Fibroblast of the aortic adventitia (primary cell): Measurements from ENCODE around the gene MDM4. TPM values are rescaled to one million over a fixed set of nuclear protein-coding genes. Genes with fewer than 3 reads are reported as not detected.
"Not testable (repeated sequence)": the region's sequence is repeated elsewhere in the genome, so short reads cannot be mapped to it uniquely, and the experiment has no call there.

Source experiments
- DNase-seq: peaks from one replicate; pipeline ENCODE4 v3.0.0-alpha.2; 2010; ENCODE audit warnings: low read depth
- H3K4me3 ChIP-seq: 2 replicates; pipeline ENCODE4 v1.5.1; 2011; ENCODE audit warnings: low read depth, mild to moderate bottlenecking, control low read depth, low read length, moderate library complexity
- total RNA-seq: library from RNA; depleted of rRNA; stranded (reverse); fragments of >200 nt; gene quantifications from 2 replicates; pipeline ENCODE4 v1.2.3, GENCODE V29; 2012; ENCODE audit warnings: low replicate concordance
- TF ChIP-seq, protein P1 (sequence below): IDR thresholded peaks from 2 replicates; pipeline ENCODE4 v1.5.1; 2011; ENCODE audit warnings: mild to moderate bottlenecking, low read length, control low read depth, inconsistent platforms; ENCODE audit not compliant: insufficient read depth

The MDM4 gene
- total RNA-seq, 1 donor = 55.1 TPM

GRCh38 chr1:204478921-204479320 is 37.3 kb upstream of the MDM4 start:
- TF ChIP-seq, protein P1, sequence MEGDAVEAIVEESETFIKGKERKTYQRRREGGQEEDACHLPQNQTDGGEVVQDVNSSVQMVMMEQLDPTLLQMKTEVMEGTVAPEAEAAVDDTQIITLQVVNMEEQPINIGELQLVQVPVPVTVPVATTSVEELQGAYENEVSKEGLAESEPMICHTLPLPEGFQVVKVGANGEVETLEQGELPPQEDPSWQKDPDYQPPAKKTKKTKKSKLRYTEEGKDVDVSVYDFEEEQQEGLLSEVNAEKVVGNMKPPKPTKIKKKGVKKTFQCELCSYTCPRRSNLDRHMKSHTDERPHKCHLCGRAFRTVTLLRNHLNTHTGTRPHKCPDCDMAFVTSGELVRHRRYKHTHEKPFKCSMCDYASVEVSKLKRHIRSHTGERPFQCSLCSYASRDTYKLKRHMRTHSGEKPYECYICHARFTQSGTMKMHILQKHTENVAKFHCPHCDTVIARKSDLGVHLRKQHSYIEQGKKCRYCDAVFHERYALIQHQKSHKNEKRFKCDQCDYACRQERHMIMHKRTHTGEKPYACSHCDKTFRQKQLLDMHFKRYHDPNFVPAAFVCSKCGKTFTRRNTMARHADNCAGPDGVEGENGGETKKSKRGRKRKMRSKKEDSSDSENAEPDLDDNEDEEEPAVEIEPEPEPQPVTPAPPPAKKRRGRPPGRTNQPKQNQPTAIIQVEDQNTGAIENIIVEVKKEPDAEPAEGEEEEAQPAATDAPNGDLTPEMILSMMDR = no peak
- H3K4me3 ChIP-seq = no peak overlapping the region
- DNase-seq = no peak

DNA sequence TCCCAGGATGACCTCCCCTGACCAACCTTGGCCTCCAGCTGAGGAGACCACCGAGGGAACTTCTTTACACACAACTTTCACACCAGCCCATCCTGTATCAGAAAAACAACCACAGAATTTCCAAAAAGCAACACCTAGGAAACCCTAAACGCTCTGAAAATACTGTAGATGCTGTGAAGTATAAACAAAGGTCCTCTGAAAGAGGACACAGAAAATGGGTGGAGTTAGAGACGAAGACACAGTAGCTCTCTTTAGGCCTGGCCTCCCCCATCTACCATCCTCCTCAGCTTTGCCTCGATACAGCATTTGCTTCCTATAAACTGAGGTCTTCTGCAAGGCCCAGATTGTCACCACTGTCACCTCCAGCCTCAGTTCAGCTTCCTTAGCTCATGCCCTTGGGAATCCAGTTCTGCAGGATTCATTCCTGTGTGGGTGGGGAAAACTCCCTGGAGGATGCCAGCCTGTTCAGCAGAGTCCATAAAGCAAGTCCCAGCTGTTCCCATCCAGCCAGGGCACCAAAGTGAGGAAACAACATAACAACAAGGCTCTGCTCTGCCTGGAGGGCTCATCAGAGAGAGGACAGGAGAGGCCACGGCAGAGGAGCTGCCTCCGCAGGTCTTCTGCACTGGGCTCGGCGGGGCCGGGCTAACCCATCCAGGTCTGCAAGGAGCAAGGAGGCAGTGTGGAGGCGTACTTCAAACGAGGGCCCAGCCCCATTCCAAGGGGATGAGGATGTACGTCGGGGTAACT is 36.6 kb upstream of the MDM4 start:
- no peak overlapping the region for H3K4me3 ChIP-seq
- TF ChIP-seq, protein P1 = no peak
- DNase-seq = no peak

DNA sequence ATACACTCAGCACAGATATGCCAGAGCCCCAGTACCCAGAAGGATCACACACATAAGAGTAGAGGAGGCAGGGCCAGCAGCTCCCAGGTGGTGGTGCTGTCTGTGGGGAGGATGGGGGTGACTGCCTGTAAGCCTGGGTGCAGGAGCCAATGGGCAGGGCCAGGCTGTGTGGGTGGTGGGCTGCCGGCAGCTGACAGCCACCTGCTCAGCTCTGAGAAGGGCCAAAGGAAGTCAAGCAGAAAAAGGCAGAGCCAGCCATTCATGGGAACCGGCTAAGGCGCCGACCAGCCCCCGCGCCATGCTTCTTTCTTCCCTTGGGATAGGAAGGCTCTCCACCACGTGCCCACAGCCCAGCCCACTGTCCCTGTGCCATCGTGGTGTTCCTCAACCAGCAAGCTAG is 35.7 kb upstream of the MDM4 start:
- DNase-seq = no peak
- TF ChIP-seq, protein P1 = no peak
- H3K4me3 ChIP-seq = no peak overlapping the region

DNA sequence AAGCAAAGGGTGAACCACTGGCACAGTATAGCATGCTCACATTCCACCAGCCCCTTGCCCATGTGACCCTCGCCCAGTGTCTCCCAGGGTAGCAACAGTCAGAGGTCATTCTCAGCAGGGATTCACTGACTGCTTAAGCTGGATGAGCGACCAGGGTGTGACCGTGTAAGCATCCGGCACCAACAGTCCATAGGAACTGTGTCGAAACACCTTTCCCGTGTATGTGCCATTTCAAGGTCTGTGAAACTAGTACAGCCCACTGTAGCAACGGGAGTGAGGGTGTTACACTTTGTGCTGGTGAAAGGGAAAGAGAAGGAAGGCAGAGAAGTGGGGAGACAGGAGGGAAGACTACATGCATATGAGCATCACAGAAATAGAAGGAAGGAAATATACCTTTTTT is 32.4 kb upstream of the MDM4 start:
- no peak overlapping the region for H3K4me3 ChIP-seq
- TF ChIP-seq, protein P1 = no peak

DNA sequence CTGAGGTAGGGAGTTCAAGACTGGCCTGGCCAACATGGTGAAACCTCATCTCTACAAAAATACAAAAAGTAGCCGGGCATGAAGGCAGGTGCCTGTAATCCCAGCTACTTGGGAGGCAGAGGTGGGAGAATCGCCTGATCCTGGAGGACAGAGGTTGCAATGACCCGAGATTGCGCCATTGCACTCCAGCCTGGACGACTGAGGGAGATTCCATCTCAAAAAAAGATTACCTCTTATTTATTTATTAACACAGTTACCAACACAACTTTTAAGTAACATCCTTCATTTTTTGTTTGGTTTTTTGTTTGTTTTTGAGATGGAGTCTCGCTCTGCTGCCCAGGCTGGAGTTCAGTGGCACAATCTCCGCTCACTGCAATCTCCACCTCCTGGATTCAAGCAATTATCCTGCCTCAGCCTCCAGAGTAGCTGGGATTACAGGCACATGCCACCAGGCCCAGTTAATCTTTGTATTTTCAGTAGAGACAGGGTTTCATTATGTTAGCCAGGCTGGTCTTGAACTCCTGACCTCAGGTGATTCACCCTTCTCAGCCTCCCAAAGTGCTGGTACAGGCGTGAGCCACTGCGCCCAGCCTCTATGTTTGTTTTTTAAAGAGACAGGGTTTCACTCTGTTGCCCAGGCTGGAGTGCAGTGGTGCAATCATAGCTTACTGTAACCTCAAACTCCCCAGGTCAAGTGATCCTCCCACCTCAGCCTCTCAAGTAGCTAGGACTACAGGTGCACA is 29.5 kb upstream of the MDM4 start:
- not testable (repeated sequence) for DNase-seq, H3K4me3 ChIP-seq

More for the DNA sequence above, 32.4 kb upstream of the MDM4 start:
- DNase-seq = no peak

- TF ChIP-seq, protein P1 = no peak
- DNase-seq = no peak
- no peak overlapping the region for H3K4me3 ChIP-seq
Observed at GRCh38 chr1:204487256-204487615, 29.0 kb upstream of the MDM4 start.

DNA sequence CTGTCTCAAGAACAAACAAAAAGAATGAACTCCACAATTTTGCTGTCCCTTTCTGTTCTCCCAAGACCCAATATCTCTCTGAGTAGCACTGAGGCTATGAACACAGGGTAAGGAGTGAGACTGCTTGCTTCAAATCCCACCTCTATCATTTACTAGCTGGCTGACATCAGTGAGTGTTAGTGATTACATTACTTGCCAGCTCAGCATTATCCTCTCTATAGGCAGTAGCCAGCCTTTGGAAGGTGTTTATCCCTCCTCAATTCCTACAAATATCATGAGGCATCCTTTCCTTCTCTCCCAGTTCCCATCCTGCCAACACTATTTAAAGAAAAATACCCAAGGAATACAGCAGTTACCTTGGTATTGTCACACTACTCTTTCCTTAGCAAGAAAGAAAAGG is 24.6 kb upstream of the MDM4 start:
- DNase-seq = no peak
- TF ChIP-seq, protein P1 = no peak
- H3K4me3 ChIP-seq = no peak overlapping the region
